GM19455 (cell line): Measurements from ENCODE around the gene LYAR.

Source experiments
- ATAC-seq: cut with Tn5 transposase; IDR thresholded peaks from one replicate; pipeline ENCODE4 v1.9.1; 2021; ENCODE audit not compliant: unreplicated experiment

The LYAR gene, protein sequence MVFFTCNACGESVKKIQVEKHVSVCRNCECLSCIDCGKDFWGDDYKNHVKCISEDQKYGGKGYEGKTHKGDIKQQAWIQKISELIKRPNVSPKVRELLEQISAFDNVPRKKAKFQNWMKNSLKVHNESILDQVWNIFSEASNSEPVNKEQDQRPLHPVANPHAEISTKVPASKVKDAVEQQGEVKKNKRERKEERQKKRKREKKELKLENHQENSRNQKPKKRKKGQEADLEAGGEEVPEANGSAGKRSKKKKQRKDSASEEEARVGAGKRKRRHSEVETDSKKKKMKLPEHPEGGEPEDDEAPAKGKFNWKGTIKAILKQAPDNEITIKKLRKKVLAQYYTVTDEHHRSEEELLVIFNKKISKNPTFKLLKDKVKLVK

DNA sequence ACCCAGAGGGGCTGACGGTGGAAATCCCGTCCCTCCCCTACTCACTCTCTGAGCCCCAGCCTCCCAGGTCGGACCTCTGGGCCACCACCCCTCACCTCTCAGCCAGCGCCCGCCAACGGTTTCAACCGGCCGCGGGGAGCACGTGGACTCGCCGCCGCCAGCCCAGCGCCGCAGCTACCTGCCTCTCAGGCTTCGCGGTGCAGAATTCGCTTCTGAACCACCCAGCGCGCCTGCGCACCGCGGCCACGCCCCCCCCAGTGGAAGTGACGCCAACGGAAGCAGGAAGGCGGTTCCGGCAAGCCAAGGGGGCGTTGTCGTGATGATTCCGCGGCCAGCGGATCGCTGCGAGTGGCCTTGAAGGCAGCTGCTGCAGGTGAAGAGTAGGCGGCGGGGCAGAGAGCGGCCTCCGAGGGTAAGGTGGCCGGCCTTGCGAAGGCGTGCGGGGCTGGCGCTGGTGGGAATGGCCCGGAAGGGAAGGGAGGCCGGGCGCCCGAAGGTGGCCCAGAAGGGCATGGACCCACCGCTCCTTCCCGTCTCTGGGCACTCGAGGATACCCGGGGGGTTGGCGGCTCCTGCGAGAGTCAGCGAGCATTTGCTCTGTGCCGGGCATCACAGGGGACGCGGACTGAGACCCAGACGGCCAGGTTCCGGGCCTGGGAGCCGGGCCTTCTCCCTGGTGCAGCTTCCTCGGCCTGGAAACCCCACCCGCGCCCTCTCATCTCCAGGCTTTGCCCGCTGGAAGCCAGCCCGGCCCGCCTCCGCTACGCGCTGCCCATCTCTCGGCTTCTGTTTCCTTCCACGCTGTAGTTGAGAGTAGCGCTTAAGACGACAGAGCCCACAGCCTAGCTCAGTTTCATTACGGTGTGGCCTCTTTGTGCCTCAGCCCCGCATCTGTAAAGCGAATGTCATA, at the start of gene LYAR, which contains the start of gene ZBTB49:
LYAR (minus strand) TSS at position 214 of the 910 bp plus-strand sequence. CDS start 6,412 bp downstream, outside the sequence.
ZBTB49 (plus strand) TSS at position 311 of the 910 bp plus-strand sequence. CDS start 9,695 bp downstream, outside the sequence.
- ATAC-seq = peak; percentile 74

DNA sequence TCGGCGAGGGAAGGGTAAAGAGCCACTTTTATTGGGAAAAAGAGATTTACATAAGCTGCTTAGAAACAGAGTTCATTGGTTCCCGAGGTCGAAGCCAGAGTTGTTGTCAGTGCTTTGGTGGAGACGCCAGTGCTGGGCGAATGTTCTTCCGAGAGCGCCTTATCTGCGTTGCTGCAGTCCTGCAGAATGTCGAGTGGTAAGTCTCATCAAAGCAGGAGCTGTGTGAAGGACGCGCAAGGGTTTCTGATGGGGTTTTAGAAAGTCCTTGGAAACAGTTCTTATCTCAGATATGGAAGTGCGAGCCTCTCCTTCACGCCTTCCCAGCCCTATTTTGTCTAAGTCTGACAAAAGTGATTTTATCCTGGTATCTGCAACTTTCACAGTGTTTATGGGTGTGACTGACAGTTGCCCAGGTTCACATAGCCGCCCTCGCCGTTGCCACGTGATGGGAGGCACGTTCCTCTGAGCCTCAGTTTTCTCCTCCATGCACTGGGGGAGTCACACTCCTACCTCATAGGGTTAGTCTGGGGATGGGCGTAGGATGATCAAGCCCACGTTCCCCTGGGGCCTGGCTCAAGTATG, 49.6 kb upstream of the LYAR start:
- ATAC-seq = no peak

DNA sequence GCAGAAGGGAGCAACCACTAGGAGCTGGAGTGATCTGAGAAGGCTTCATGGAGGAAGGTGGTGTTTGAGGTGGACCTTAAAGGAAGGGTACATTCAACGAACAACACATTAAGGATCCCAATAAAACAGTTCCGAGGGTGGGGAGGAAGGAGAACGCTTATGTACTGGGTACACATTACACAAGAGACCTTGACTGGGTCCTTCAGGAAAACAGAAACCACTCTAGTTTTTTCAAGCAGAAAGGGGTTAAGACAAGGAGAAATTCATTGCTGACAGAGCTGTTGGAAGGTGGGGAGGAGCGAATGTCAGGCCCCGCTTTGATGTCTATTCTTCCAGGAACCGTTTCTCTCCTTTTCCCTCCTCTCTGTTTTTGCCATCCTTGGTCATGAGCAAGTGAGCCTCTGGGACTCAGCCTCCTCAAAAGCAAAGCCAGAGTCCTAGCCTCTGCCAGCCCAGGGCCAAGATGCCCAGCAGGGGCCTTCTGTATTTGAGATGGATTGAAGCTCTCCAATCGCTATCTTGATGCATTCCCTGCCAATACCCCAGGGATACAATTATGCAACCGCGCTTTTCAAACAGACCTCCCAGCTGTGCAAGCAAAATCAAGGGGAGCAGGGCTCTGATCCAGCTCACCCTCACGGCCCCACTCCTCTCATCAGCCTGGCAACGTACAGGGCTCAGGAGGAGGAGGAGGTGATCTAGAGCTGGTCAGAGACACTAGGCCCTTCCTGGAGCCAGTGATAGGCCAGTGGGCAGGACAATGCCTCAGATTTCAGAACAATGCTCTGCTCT, 48.5 kb upstream of the LYAR start:
- no peak for ATAC-seq

DNA sequence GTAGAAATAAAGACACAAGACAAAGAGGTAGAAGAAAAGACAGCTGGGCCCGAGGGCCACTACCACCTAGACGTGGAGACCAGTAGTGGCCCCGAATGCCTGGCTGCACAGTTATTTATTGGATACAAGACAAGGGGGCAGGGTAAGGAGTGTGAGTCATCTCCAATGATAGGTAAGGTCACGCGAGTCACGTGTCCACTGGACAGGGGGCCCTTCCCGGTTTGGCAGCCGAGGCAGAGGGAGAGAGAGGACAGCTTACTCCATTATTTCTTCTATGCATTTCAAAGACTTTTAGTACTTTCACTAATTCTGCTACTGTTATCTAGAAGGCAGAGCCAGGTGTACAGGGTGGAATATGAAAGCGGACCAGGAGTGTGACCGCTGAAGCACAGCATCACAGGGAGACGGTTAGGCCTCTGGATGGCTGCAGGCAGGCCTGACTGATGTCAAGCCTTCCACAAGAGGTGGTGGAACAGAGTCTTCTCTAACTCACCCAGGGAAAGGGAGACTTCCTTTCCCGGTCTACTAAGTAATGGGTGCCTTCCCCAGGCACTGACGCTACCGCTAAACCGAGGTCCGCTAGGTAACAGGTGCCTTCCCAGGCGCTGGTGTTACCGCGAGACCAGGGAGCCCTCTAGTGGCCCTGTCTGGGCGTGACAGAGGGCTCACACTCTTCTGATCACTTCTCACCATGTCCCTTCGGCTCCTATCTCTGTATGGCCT, 45.0 kb upstream of the LYAR start:
- ATAC-seq = peak; percentile 64

DNA sequence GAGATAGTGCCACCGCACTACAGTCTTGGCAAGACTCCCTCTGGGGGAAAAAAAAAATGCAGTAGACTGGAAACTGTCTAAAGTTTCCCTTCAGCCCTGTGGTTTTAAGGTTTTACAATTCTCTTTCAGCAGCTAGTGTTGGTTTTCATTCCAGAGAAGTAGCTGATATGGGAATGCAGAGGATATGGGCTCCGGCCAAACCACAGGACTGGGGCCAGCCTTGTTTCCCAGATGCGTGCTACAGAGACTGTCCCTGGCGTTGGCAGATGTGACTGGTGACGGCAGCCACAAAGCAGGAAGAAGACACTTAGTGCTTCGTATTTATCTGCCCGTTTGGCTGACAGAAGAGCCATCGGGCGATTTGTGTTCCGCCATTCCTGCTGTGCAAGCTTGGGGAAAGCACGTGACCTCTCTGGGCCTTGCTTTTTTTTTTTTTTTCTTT, 43.3 kb upstream of the LYAR start:
- ATAC-seq = no peak

DNA sequence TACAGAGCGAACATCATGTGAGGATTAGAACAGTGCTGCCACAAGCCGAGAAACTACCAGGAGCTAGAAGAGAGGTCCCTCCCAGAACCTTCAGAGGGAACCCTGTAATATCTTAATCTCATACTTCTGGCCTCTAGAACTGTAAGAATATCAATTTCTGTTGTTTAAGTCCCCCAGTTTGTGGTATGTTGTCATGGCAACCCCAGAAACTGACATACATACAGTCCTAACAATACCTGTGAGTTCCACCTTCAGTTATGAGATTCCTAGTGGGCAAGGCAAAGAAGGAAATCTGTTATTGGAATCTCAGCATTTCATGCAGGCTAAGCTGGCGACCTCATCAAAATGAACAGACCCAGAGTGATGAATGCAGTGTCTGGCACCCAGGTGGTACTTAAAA, 42.6 kb upstream of the LYAR start:
- no peak for ATAC-seq

DNA sequence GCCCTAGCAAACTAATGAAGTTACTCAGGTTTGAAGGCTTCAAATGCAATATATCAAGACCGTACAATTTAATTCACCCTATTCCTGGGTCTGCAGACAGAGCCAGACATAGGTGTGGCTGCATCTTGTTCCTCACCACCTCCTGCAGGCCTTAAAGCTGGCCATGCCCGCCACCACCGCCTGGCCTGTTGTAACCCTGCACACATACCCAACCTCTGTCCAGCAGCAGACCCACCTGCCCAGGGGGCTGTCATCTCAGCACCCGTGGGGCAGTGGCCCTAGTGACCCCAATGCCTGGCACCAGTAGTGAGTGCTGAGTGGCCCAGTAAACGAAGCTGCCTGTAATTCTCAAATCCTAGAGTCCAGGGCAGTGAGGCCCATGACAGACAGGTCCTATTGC, 40.8 kb upstream of the LYAR start:
- no peak for ATAC-seq

DNA sequence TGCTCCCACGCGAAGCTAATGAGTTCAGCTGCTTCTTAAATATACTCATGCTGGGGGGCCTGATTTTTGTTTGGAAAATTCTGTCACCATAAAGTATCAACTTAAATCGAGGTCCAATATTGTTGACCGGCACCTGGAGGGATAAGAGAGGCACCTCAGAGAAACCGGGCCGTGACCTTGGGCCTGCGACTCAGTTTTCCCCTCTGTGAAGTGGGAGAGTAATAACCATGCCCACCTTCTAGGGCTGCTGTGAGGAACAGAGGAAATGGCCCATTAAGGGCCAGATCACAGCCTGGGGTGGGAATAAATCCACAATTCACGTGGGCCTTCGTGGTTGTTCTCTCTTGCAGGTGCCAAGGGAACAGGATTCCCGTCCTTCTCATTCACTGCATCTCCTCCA, 39.5 kb upstream of the LYAR start:
- no peak for ATAC-seq

DNA sequence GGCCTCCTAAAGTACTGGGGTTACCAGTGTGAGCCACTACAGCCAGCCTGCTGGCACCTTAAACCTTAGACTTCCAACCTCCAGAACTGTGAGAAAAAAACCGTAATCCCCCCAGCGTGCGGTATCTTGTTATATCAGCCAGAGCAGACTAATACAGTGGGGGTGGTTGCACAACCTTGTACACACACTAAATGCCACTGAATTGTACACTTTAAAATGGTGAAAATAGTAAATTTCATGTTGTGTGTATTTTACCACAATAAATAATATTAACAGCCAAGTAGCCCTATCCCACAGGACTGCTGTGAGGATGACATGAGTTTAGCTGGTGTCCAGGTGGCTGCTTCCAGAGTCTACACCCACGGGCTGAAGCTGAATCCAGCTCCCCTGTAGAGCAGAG, 38.9 kb upstream of the LYAR start:
- ATAC-seq = no peak

DNA sequence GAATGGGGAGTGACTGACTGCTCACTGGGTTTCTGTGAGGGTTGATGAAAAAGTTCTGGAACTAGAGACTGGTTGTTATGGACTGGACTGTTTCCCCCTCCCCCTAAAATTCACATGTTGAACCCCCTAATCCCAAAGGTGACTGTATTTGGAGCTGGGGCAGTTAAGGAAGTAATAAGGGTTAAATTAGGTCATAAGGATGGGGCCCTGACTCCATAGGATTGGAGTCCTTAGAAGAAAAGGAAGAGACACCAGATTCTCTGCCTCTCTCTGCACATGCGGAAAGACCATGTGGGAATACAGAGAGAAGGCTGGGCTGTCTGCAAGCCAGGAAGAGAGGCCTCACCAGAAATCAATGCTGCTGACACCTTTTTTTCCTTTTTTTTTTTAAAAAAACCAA, 38.3 kb upstream of the LYAR start:
- no peak for ATAC-seq

DNA sequence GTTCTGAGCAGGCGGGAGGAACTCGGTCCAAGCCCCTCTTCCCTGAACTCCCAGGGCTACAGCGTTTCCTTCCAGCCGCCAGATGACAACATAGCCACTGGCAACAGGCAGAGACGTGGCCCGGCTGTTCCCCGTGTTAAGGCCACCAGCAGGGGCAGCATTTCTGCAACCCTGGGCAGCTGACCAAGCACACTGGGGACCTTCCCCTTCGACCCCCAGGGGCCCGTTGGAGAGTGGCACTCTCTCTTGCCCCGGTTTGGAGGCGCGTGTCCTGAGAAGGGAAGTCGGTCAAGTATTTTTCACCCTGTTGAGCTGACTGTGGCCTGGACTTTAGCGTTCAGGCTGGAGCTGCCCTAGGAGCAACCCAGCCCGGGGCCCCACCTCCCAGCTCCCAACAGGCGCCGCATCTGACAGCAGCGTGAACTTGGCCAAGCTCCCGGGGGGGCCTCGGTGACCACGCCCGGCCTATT, 37.7 kb upstream of the LYAR start:
- ATAC-seq = no peak

DNA sequence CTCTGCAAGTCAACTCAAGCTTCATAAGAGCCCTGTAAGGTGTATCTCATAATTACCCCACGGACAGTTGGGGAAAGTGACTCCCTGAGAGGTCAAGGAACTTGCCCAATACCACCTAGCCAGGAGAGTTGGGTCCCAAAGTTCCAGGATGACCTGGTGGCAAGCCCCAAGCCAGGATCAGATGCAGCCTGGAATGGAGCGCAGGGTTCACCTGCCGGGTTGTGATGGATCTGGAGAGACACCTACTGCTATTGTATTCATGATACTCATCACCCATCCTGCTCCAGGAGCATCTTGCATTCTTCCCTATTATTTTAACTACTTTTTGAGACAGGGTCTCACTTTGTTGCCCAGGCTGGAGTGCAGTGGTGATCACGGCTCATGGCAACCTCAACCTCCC, 36.2 kb upstream of the LYAR start:
- ATAC-seq = no peak

DNA sequence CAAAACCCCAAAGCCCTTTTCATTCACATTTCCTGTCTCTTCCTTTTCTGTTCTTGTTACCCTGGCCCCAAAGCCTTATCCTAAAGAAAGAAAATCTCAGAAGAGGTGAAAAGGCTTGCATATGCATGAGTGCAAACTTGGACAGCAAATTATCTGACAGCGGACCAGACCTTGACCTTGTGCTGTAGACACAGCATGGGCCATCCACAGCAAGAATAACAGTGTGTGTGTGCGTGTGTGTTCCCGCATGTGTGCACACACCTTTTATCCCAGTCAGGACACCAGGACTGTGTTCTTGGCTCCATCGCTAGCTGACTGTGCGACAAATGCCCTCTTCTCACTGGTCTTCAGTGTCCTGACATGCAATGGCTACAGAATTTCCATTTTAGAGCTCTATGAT, 35.4 kb upstream of the LYAR start:
- no peak for ATAC-seq

DNA sequence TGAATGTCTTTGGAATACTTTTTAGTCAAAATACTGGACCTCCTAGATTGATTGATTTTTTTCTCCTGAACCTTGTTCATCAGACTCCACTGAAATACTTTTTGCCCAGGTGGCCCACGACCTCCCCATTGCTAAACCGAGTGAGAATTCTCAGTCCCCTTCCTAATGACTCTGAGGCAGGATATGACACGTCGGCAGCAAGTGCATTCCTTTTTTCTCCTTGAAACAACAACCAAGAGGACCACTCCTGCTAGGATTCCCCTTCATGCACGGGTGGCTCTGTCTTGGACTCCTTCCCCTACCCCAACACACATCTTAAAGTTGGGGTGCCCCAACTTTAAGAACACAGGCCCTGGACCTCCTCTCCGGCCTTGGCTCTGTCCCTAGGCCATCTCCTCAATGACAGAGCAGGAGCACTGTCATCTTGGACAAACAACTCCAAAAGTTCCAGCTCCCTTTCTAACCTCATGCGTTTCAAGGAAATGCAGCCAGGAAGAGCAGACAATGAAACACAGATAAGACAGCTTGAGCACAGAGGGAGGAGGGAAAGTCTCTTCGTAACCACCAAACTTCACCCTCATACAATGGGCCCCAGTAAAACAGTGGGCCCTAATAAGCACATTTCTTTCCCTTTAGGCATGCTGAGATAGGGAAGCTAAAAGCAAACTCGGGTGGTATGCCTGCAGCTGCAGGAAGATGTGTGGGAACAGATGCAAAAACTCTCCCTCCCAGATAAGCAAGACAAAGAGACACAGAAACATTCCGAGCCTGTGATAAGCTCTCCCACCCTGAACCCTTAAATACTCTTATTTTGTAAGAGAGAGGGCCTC, 34.0 kb upstream of the LYAR start:
- no peak for ATAC-seq

DNA sequence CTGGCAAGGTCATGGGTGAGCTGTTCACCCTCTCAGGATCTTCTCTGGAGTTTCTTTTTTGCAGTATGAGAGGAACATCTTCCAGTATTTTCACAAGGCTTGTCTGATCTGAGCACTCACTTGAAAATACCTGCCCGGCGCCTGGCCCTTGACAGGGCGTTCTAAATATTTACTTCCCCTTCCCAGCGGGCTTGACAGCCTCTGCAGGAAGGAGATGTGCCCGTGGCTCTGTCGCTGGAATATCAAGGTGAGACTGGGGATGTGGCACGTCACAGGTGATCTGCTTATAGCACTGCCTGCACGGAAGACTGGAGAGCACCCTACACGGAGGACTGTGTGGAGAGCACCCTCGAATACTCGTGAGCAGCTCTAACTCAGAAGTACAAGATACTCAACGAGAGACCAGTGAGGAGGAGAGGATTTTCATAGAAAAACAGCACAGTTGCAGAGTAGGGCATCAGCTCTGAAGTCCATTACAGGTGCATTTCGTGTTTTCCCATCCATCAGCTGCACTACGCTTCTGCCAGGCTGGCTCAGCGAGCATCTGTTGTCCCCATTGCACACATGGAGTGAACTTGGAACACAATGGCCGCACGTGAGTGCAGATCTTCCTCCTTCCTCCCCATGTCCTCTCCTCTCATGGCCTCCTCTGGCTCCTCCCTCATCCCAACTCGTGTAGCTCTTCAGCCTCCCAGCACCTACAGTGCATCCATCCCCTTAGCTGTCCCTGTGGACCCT, 32.2 kb upstream of the LYAR start:
- ATAC-seq = no peak

DNA sequence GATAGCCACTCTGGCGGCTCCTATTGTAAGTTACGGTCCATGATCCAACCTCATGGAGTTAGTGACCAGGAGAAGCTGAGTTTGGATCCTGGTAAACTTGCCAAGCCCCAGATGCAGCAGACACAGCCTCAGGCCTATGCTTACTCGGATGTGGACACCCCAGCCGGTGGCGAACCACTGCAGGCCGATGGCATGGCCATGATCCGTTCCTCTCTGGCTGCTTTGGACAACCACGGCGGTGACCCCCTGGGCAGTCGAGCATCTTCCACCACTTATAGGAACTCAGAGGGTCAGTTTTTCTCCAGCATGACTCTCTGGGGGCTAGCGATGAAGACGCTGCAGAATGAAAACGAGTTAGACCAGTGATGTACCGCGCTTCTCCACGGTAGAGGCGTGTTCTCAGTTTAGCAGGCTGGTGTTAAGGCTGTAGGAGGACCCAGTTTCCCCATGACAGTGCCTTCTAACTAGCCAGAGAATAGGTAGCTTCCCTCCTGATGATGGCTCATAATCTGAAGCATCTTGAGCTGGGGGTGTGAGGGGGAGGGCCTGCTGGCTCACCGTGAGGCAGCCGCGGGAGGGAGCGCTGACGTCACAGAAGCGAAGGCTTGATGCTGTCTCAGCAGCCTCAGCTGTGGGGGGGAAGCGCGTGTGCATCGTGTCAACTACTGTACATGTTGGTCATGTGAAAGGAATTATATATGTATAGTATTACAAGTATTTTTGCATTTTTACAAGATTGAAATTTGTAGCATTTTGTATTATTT, 31.2 kb upstream of the LYAR start:
- no peak for ATAC-seq

DNA sequence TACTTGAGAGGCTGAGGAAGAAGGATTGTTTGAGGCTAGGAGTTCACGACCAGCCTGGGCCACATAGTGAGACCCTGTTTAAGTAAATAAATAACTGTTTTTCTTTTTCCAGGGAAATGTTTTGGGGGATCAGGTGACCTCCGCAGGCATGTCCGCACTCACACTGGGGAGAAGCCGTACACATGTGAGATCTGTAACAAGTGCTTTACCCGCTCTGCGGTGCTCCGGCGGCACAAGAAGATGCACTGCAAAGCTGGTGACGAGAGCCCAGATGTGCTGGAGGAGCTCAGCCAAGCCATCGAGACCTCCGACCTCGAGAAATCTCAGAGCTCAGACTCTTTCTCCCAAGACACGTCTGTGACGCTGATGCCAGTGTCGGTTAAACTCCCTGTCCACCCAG, 30.6 kb upstream of the LYAR start:
- ATAC-seq = no peak
